Right lobe of liver (tissue), 6 donors: ENCODE data around the gene NEU3. TPM values are rescaled to one million over a fixed set of nuclear protein-coding genes. Genes with fewer than 3 reads are reported as not detected.
"Not testable (repeated sequence)": the region's sequence is repeated elsewhere in the genome, so short reads cannot be mapped to it uniquely, and the experiment has no call there.

Experiments used
- ATAC-seq, 4 donors: fragments of 200-7000 bp; cut with Tn5 transposase; one replicate each; pipeline ENCODE4 v1.9.1; 2020; ENCODE audit warnings: mild to moderate bottlenecking in 4 of 4, moderate library complexity in 4 of 4
- DNase-seq, 3 donors: peaks; one replicate each; pipeline ENCODE4 v3.0.0-alpha.2; 2020
- H3K27ac ChIP-seq, 3 donors: fragments of 200-600 bp; one replicate each; pipeline ENCODE4 v1.8.0; 2022
- H3K27me3 ChIP-seq, 2 donors: fragments of 200-600 bp; one replicate each; pipeline ENCODE4 v1.8.0; 2022
- H3K36me3 ChIP-seq, 4 donors: fragments of 200-600 bp; sonication (generic) in 1 of 4; one replicate each; pipeline versions ENCODE4 v1.5.1 to v1.8.0; 2017 to 2022; ENCODE audit warnings: control low read depth in 1 of 4
- H3K4me1 ChIP-seq, 4 donors: fragments of 200-600 bp; sonication (generic) in 1 of 4; one replicate each; pipeline versions ENCODE4 v1.5.1 to v1.8.0; 2017 to 2022; ENCODE audit warnings: control low read depth in 1 of 4
- H3K4me3 ChIP-seq, 3 donors: fragments of 200-600 bp; one replicate each; pipeline ENCODE4 v1.8.0; 2022
- H3K9me3 ChIP-seq, 4 donors: fragments of 200-600 bp; sonication (generic) in 1 of 4; one replicate each; pipeline versions ENCODE4 v1.5.1 to v1.8.0; 2017 to 2022; ENCODE audit warnings: control low read depth in 1 of 4
- CTCF ChIP-seq, 4 donors: fragments of 200-600 bp in 3 of 4; fragments of 450-650 bp in 1 of 4; IDR thresholded peaks; one replicate each; pipeline versions ENCODE4 v1.5.1 to v1.8.0; 2016 to 2022; ENCODE audit warnings: antibody characterized with exemption in 4 of 4, mild to moderate bottlenecking in 2 of 4
- POLR2A ChIP-seq: fragments of 450-650 bp; IDR thresholded peaks from one replicate; pipeline ENCODE4 v1.6.1; 2017; ENCODE audit warnings: antibody characterized with exemption, mild to moderate bottlenecking
- WGBS: methylation state at CpG from one replicate; pipeline ENCODE4 v1.1.6; 2018; ENCODE audit warnings: low coverage, low lambda C conversion rate; ENCODE audit not compliant: insufficient coverage; ENCODE audit errors: missing lambda C conversion rate; 5-methylcytosine and 5-hydroxymethylcytosine counted together
- intact Hi-C, 2 donors: fragments of 100-400 bp; cut with DNase I; formaldehyde crosslinking; loops; one replicate each; pipeline versions ENCODE4 v1.11.2 to v1.14.1; 2022
- total RNA-seq, 6 experiments: library from RNA; depleted of rRNA in 2 of 6; stranded (reverse); fragments of >200 nt in 2 of 6; fragmentation: NEBNext Ultra II Directional in 3 of 6; extraction: Animal tissue kit (Norgen Biotek cat#: 25700) in 3 of 6; gene quantifications; one replicate each; pipeline versions ENCODE4 v1.1.0 to v1.2.4, GENCODE V29; 2016 to 2023
- donor health status: DM: no; HTN: yes; CAD: no.
- donor health status: DM: no; HTN: no; CAD: no.
- donor health status: DM: no; HTN: no; CAD: no.
- donor health status: DM: no; HTN: yes; CAD: no.
- donor health status: DM: no; HTN: yes; CAD: no.

NEU3 gene
- total RNA-seq, 6 experiments from 2014 or later, result 3.7 to 8.2 (median 6.2) TPM

GRCh38 chr11:74984730-74985129 lies 4.0 kb upstream of the NEU3 start:
- peaks cover 0 to 42% (median 14%) of the 10 kb centered on the region in 4 donors for H3K4me1 ChIP-seq
- TF ChIP-seq POLR2A (no peak), CTCF (IDR thresholded peaks at IDR 0.05) (no peak)
- intact Hi-C loops, result no loop called here
- DNase-seq, result no peak
- H3K9me3 ChIP-seq, result no peaks in the 10 kb centered on the region
- no peak overlapping the region for H3K27ac ChIP-seq
- no peak for ATAC-seq
- H3K36me3 ChIP-seq, result no peaks in the 10 kb centered on the region
- H3K4me3 ChIP-seq, result no peak overlapping the region
- WGBS, result 80% methylated on average over 2 of the region's 2 CpGs
- H3K27me3 ChIP-seq, result no peaks in the 10 kb centered on the region

GRCh38 chr11:74989260-74989638 lies 516 bp downstream of the NEU3 start:
- ATAC-seq, result no peak
- Histone ChIP-seq H3K27ac (peak overlapping the region; percentile 72 to 88 (median 73)), H3K4me3 (peak overlapping the region; percentile 69 to 80 (median 77)), H3K27me3 (no peaks in the 10 kb centered on the region), H3K4me1 (peaks cover 0 to 30% (median 2%) of the 10 kb centered on the region in 4 donors), H3K36me3 (peaks cover 0 to 1% (median 0%) of the 10 kb centered on the region in 4 donors), H3K9me3 (no peaks in the 10 kb centered on the region)
- no peak for TF ChIP-seq POLR2A
- no peak for TF ChIP-seq CTCF (IDR thresholded peaks at IDR 0.05)
- 1% methylated on average over 8 of the region's 8 CpGs for WGBS
- no peak for DNase-seq
- intact Hi-C loops, result no loop called here

GRCh38 chr11:74990150-74990549 lies 1.4 kb downstream of the NEU3 start:
- H3K27me3 ChIP-seq, ATAC-seq, H3K27ac ChIP-seq, H3K4me3 ChIP-seq, H3K9me3 ChIP-seq, intact Hi-C loops, DNase-seq: not testable (repeated sequence)
- WGBS, result 46% methylated on average over 3 of the region's 4 CpGs
- H3K36me3 ChIP-seq, result peaks cover 0 to 10% (median 4%) of the 10 kb centered on the region in 4 donors
- H3K4me1 ChIP-seq, result peaks cover 0 to 25% (median 0%) of the 10 kb centered on the region in 4 donors

GRCh38 chr11:74990941-74991340 lies 2.2 kb downstream of the NEU3 start:
- intact Hi-C loops, result no loop called here
- 0% methylated on average over 1 of the region's 1 CpG for whole genome bisulfite sequencing
- H3K9me3 ChIP-seq, result no peaks in the 10 kb centered on the region
- H3K27me3 ChIP-seq, result no peaks in the 10 kb centered on the region
- DNase-seq (no peak), ATAC-seq (peak in 1 of 4 donors; percentile 17)
- TF ChIP-seq POLR2A (no peak), CTCF (IDR thresholded peaks at IDR 0.05) (no peak)
- H3K27ac ChIP-seq, result no peak overlapping the region
- peaks cover 0 to 25% (median 0%) of the 10 kb centered on the region in 4 donors for H3K4me1 ChIP-seq
- no peak overlapping the region for H3K4me3 ChIP-seq
- H3K36me3 ChIP-seq, result peaks cover 0 to 13% (median 5%) of the 10 kb centered on the region in 4 donors

GRCh38 chr11:74992852-74993251 lies 4.1 kb downstream of the NEU3 start:
- H3K27ac ChIP-seq, result no peak overlapping the region
- no peak for TF ChIP-seq POLR2A
- TF ChIP-seq CTCF (IDR thresholded peaks at IDR 0.05), result no peak
- peaks cover 0 to 23% (median 5%) of the 10 kb centered on the region in 4 donors for H3K36me3 ChIP-seq
- no peak for DNase-seq
- ATAC-seq, result no peak
- H3K9me3 ChIP-seq, result no peaks in the 10 kb centered on the region
- H3K27me3 ChIP-seq, result no peaks in the 10 kb centered on the region
- H3K4me1 ChIP-seq, result peaks cover 0 to 25% (median 0%) of the 10 kb centered on the region in 4 donors
- intact Hi-C loops, result no loop called here
- H3K4me3 ChIP-seq, result no peak overlapping the region
- 100% methylated on average over 2 of the region's 5 CpGs for WGBS
